ENCODE results near the gene MED1. TPM values are rescaled to one million over a fixed set of nuclear protein-coding genes. Genes with fewer than 3 reads are reported as not detected.

The MED1 gene
- total RNA-seq, result 10 to 100 TPM; 23.4 to 30.6 TPM

GRCh38 chr17:39450847-39451581 lies at the start of gene MED1:
MED1 (minus strand) TSS chr17:39451263; CDS start chr17:39451062, 201 bp downstream.

GRCh38 chr17:39461113-39461925 lies 10.3 kb upstream of the MED1 start, which contains the start of gene CDK12:
CDK12 (plus strand) TSS chr17:39461486; CDS start chr17:39462072, 586 bp downstream.

GRCh38 chr17:39401412-39402243 lies 49.4 kb downstream of the MED1 start, which contains the start of gene FBXL20:
FBXL20 (minus strand) TSS chr17:39401626; CDS start chr17:39401402, 224 bp downstream.

Other genes with a start within 250 kb of the MED1 start
- not detected for gene STAC2, start 225.3 kb downstream of the MED1 start, total RNA-seq
- gene FBXL20, start 49.6 kb downstream of the MED1 start, total RNA-seq, result 10 to 100 TPM in 1 of 2 donors, 1 to 10 TPM in 1; 7.0 to 12.0 TPM
- gene CDK12, start 10.2 kb upstream of the MED1 start, total RNA-seq, result 10 to 100 TPM; 37.9 to 44.0 TPM
- not detected for gene NEUROD2, start 156.7 kb upstream of the MED1 start, total RNA-seq
- gene PPP1R1B, start 175.7 kb upstream of the MED1 start, total RNA-seq, result not detected
- gene STARD3, start 185.9 kb upstream of the MED1 start, total RNA-seq, result 10 to 100 TPM; 37.2 to 39.3 TPM
- under 1 TPM; 0.33 to 0.34 TPM for gene TCAP, start 214.1 kb upstream of the MED1 start, total RNA-seq
- not detected for gene PNMT, start 217.2 kb upstream of the MED1 start, total RNA-seq
- 1 to 10 TPM; 4.0 to 8.3 TPM for gene PGAP3, start 236.8 kb upstream of the MED1 start, total RNA-seq
- 10 to 100 TPM; 29.0 to 32.7 TPM for gene ERBB2, start 248.8 kb upstream of the MED1 start, total RNA-seq